Breast epithelium (tissue), 3 donors: ENCODE measurements around the gene PLEKHA8.

Source experiments
- POLR2A ChIP-seq: fragments of 450-650 bp; IDR thresholded peaks from one replicate; pipeline ENCODE4 v1.6.1; 2016; ENCODE audit warnings: antibody characterized with exemption, mild to moderate bottlenecking, moderate library complexity
- POLR2AphosphoS5 ChIP-seq, 3 donors: sonication (generic); formaldehyde crosslinking; IDR thresholded peaks; one replicate each; pipeline ENCODE4 v1.6.1; 2017; ENCODE audit warnings: antibody characterized with exemption in 3 of 3
- TF ChIP-seq, protein P1 (sequence below), 3 donors: fragments of 450-650 bp; IDR thresholded peaks; one replicate each; pipeline ENCODE4 v1.5.1; 2016 to 2017; ENCODE audit warnings: antibody characterized with exemption in 3 of 3, mild to moderate bottlenecking in 3 of 3, moderate library complexity in 3 of 3

- no peak for TF ChIP-seq POLR2A
- TF ChIP-seq, protein P1, sequence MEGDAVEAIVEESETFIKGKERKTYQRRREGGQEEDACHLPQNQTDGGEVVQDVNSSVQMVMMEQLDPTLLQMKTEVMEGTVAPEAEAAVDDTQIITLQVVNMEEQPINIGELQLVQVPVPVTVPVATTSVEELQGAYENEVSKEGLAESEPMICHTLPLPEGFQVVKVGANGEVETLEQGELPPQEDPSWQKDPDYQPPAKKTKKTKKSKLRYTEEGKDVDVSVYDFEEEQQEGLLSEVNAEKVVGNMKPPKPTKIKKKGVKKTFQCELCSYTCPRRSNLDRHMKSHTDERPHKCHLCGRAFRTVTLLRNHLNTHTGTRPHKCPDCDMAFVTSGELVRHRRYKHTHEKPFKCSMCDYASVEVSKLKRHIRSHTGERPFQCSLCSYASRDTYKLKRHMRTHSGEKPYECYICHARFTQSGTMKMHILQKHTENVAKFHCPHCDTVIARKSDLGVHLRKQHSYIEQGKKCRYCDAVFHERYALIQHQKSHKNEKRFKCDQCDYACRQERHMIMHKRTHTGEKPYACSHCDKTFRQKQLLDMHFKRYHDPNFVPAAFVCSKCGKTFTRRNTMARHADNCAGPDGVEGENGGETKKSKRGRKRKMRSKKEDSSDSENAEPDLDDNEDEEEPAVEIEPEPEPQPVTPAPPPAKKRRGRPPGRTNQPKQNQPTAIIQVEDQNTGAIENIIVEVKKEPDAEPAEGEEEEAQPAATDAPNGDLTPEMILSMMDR (IDR thresholded peaks at IDR 0.05): no peak
- no peak for TF ChIP-seq POLR2AphosphoS5 (IDR thresholded peaks at IDR 0.05)
Measured at GRCh38 chr7:30066687-30067086, 38.5 kb downstream of the PLEKHA8 start.
